Prostate gland (tissue), 2 donors: ENCODE measurements around the gene PTPDC1. TPM values are rescaled to one million over a fixed set of nuclear protein-coding genes. Genes with fewer than 3 reads are reported as not detected.

ENCODE experiments used
- DNase-seq: peaks from one replicate; pipeline ENCODE4 v3.0.0-alpha.2; 2019; ENCODE audit warnings: low spot score
- H3K27ac ChIP-seq, 2 donors: fragments of 200-600 bp; sonication (generic); 2 replicates each; pipeline ENCODE4 v1.5.1; 2017 to 2019
- H3K27me3 ChIP-seq: fragments of 200-600 bp; sonication (generic); replicated peaks from 2 replicates; pipeline ENCODE4 v1.5.1; 2019; ENCODE audit not compliant: insufficient read depth
- H3K36me3 ChIP-seq, 2 donors: fragments of 200-600 bp; sonication (generic); 1 replicate in 1 of 2; 2 replicates in 1 of 2; pipeline versions ENCODE4 v1.5.1 to v1.8.1; 2017 to 2019
- H3K4me1 ChIP-seq: fragments of 200-600 bp; sonication (generic); replicated peaks from 2 replicates; pipeline ENCODE4 v1.5.1; 2019
- H3K4me3 ChIP-seq, 2 donors: fragments of 200-600 bp; sonication (generic); 2 replicates each; pipeline ENCODE4 v1.5.1; 2017 to 2019
- H3K9me3 ChIP-seq: fragments of 200-600 bp; sonication (generic); 2 replicates; pipeline ENCODE4 v1.5.1; 2017
- POLR2A ChIP-seq: fragments of 450-650 bp; IDR thresholded peaks from one replicate; pipeline ENCODE4 v1.6.1; 2016; ENCODE audit warnings: antibody characterized with exemption, mild to moderate bottlenecking
- POLR2AphosphoS5 ChIP-seq: sonication (generic); formaldehyde crosslinking; IDR thresholded peaks from one replicate; pipeline ENCODE4 v1.6.1; 2017; ENCODE audit warnings: antibody characterized with exemption
- WGBS: methylation state at CpG from one replicate; pipeline ENCODE4 v1.1.5; 2018; 5-methylcytosine and 5-hydroxymethylcytosine counted together
- intact Hi-C: fragments of 100-400 bp; cut with DNase I; formaldehyde crosslinking; loops from one replicate; pipeline ENCODE4 v1.14.2; 2022
- total RNA-seq, 2 donors: library from RNA; depleted of rRNA; stranded (reverse); fragments of >200 nt; gene quantifications; one replicate each; pipeline ENCODE4 v1.1.0, GENCODE V29; 2016
- TF ChIP-seq, protein P1 (sequence below), 4 experiments: fragments of 200-600 bp in 2 of 4; fragments of 450-650 bp in 2 of 4; sonication (generic) in 2 of 4; IDR thresholded peaks; 1 replicate in 3 of 4; 2 replicates in 1 of 4; pipeline ENCODE4 v1.5.1; 2016 to 2019; ENCODE audit warnings: antibody characterized with exemption in 4 of 4, mild to moderate bottlenecking in 2 of 4, moderate library complexity in 2 of 4

The PTPDC1 gene
- total RNA-seq, 2 donors from 2014 or later = 4.6 to 17.9 TPM

DNA sequence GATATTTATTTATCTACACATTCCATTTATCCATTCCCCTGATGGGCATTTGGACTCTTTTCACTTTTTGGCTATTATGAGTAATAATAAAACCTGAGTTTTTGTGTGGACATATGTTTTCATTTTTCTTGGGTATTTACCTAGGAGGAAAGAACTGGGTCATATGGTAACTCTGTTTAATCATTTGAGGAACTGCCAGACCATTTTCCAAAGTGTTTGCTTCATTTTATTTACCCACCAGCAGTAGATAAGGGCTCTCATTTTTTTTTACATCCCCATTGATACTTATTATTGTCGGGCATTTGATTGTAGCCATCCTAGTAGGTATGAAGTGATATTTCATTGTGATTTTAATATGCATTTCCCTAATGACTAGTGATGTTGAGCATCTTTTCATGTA is 7.7 kb upstream of the PTPDC1 start:
- WGBS = 70% methylated on average over 1 of the region's 1 CpG
- no peak overlapping the region for H3K4me3 ChIP-seq
- H3K27me3 ChIP-seq = no peaks in the 10 kb centered on the region
- H3K4me1 ChIP-seq = no peaks in the 10 kb centered on the region
- DNase-seq = no peak
- no peak for TF ChIP-seq POLR2A
- TF ChIP-seq, protein P1, sequence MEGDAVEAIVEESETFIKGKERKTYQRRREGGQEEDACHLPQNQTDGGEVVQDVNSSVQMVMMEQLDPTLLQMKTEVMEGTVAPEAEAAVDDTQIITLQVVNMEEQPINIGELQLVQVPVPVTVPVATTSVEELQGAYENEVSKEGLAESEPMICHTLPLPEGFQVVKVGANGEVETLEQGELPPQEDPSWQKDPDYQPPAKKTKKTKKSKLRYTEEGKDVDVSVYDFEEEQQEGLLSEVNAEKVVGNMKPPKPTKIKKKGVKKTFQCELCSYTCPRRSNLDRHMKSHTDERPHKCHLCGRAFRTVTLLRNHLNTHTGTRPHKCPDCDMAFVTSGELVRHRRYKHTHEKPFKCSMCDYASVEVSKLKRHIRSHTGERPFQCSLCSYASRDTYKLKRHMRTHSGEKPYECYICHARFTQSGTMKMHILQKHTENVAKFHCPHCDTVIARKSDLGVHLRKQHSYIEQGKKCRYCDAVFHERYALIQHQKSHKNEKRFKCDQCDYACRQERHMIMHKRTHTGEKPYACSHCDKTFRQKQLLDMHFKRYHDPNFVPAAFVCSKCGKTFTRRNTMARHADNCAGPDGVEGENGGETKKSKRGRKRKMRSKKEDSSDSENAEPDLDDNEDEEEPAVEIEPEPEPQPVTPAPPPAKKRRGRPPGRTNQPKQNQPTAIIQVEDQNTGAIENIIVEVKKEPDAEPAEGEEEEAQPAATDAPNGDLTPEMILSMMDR (IDR thresholded peaks at IDR 0.05) = no peak
- TF ChIP-seq POLR2AphosphoS5 = no peak
- H3K9me3 ChIP-seq = no peaks in the 10 kb centered on the region
- H3K36me3 ChIP-seq = no peaks in the 10 kb centered on the region
- H3K27ac ChIP-seq = no peak overlapping the region
- intact Hi-C loops = no loop called here

DNA sequence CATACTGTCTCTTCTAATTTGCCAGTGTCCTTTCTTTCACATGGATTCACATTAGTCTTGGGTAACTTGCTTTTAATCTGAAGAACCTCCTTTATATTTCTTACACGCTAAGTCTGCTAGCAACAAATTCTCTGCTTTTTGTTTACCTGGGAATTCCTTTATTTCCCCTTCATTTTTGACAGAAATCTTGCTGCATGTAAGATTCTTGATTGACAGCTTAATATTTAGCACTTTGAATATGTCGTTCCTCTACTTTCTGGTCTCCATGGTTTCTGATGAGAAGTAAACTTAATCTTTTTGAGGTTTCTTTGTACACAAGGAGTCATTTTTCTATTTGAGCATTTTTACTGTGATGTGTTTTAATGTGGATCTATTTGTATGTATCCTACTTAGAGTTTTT is 6.2 kb upstream of the PTPDC1 start:
- TF ChIP-seq, protein P1 (IDR thresholded peaks at IDR 0.05) = no peak
- TF ChIP-seq POLR2A (no peak), POLR2AphosphoS5 (no peak)
- Histone ChIP-seq H3K27me3 (no peaks in the 10 kb centered on the region), H3K4me1 (no peaks in the 10 kb centered on the region), H3K9me3 (no peaks in the 10 kb centered on the region), H3K36me3 (no peaks in the 10 kb centered on the region), H3K4me3 (no peak overlapping the region), H3K27ac (no peak overlapping the region)
- WGBS = 90% methylated on average over 2 of the region's 2 CpGs
- no peak for DNase-seq
- intact Hi-C loops = no loop called here

DNA sequence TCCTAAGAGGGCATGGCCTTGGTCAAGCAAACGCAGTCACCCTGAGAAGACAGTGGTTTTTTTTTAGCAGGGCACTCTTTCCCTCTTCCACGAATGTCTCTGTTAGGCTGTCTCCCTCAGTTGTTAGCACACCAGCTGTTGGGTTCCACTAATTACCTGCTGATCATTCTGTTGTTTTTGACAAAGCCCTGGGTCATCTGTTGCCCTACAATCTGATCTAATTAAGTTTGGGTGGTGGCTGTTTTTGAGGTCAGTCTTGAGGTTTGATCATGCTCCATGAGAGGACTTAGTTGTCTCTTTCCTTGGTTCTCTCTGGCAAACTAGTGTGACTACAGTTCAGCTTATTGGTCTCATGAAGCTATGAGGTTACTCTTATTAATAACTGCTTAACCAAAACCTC is 5.0 kb upstream of the PTPDC1 start:
- Histone ChIP-seq H3K4me1 (no peaks in the 10 kb centered on the region), H3K36me3 (no peaks in the 10 kb centered on the region), H3K27me3 (no peaks in the 10 kb centered on the region), H3K27ac (no peak overlapping the region), H3K9me3 (no peaks in the 10 kb centered on the region), H3K4me3 (no peak overlapping the region)
- no peak for DNase-seq
- TF ChIP-seq, protein P1 (IDR thresholded peaks at IDR 0.05) = no peak
- TF ChIP-seq POLR2AphosphoS5 (no peak), POLR2A (no peak)
- WGBS = 79% methylated on average over 2 of the region's 2 CpGs
- intact Hi-C loops = no loop called here

DNA sequence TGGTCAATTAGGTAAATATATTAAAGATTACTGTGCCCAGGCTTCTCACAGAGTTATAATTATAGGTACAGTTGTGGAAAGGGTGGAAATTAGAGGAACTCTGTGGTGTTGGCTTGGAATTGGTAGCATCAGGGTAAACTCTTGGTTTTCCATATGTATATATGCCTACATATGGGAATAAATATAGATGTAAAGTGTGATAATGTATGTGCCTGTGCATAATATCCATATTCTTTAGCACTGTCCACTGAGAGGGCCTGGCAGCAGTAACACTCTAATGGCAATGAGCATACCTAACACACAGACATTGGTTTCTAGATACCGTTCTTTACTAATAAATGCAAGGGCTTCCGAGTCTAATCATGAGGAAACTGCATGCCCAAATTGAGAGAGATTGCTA is 4.0 kb upstream of the PTPDC1 start:
- intact Hi-C loops = no loop called here
- 93% methylated on average over 2 of the region's 2 CpGs for WGBS
- no peak for TF ChIP-seq POLR2AphosphoS5
- TF ChIP-seq, protein P1 (IDR thresholded peaks at IDR 0.05) = no peak
- no peak for TF ChIP-seq POLR2A
- DNase-seq = no peak
- H3K36me3 ChIP-seq = no peaks in the 10 kb centered on the region
- no peak overlapping the region for H3K27ac ChIP-seq
- no peaks in the 10 kb centered on the region for H3K27me3 ChIP-seq
- H3K4me1 ChIP-seq = no peaks in the 10 kb centered on the region
- H3K9me3 ChIP-seq = no peaks in the 10 kb centered on the region
- H3K4me3 ChIP-seq = no peak overlapping the region

DNA sequence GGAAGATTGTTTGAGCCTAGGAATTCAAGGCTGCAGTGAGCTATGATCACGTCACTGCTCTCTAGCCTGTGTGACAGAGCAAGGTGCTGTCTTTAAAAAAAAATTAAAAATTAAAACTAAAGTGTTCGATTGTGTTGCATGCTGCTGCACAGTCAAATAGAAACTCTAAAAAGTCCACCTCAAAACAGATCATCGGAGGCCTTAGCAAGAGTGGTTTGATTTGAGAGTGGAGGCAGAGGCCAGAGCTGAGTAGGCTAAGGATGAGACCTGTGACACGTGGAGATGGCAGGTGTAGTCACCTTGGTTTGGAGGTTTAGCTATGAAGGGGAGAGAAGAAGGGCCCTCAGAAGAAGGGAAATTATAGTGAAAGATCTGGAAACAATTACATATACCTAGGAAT is 2.8 kb upstream of the PTPDC1 start:
- H3K27ac ChIP-seq = no peak overlapping the region
- H3K4me1 ChIP-seq = no peaks in the 10 kb centered on the region
- H3K36me3 ChIP-seq = no peaks in the 10 kb centered on the region
- no peak overlapping the region for H3K4me3 ChIP-seq
- WGBS = 94% methylated on average over 4 of the region's 4 CpGs
- no peaks in the 10 kb centered on the region for H3K9me3 ChIP-seq
- intact Hi-C loops = no loop called here
- no peaks in the 10 kb centered on the region for H3K27me3 ChIP-seq
- no peak for DNase-seq
- TF ChIP-seq POLR2A (no peak), POLR2AphosphoS5 (no peak)
- TF ChIP-seq, protein P1 (IDR thresholded peaks at IDR 0.05) = no peak
